HFFc6 (cell line): ENCODE results near the gene AHR. TPM values are rescaled to one million over a fixed set of nuclear protein-coding genes. Genes with fewer than 3 reads are reported as not detected.

ENCODE experiments used
- DNase-seq: peaks from one replicate; pipeline ENCODE4 v3.0.0-alpha.2; 2018
- H3K27ac Mint-ChIP-seq: 2 replicates; pipeline ENCODE4 v1.8.0; 2020; ENCODE audit warnings: mild to moderate bottlenecking, mixed read lengths
- H3K27me3 Mint-ChIP-seq: 2 replicates; pipeline ENCODE4 v1.8.0; 2021; ENCODE audit warnings: mild to moderate bottlenecking, moderate library complexity, mixed read lengths; ENCODE audit not compliant: insufficient read depth
- H3K36me3 Mint-ChIP-seq: 2 replicates; pipeline ENCODE4 v1.8.0; 2021; ENCODE audit warnings: low read depth, mixed read lengths
- H3K4me1 Mint-ChIP-seq: 2 replicates; pipeline ENCODE4 v1.8.0; 2020; ENCODE audit warnings: low read depth, mixed read lengths
- H3K4me3 Mint-ChIP-seq: 2 replicates; pipeline ENCODE4 v1.8.0; 2020; ENCODE audit warnings: mild to moderate bottlenecking, moderate library complexity, mixed read lengths
- H3K9me3 Mint-ChIP-seq: 2 replicates; pipeline ENCODE4 v1.8.0; 2020; ENCODE audit warnings: mild to moderate bottlenecking, mixed read lengths
- total RNA-seq, 6 experiments: library from RNA; stranded (reverse); fragmentation: NEBNext Ultra II Directional; extraction: Animal tissue kit (Norgen Biotek cat#: 25700); gene quantifications; 2 replicates in 1 of 6; 3 replicates in 5 of 6; pipeline ENCODE4 v1.2.3, GENCODE V29; 2021
- TF ChIP-seq, protein P1 (sequence below): fragments of 200-600 bp; sonication (generic); IDR thresholded peaks from 2 replicates; pipeline ENCODE4 v1.5.0; 2021; ENCODE audit warnings: antibody characterized with exemption, mild to moderate bottlenecking

AHR gene
- total RNA-seq, 6 experiments from 2014 or later: 35.8 to 57.2 (median 47.4) TPM

- no peak for DNase-seq
- Mint-ChIP-seq H3K27ac (no peak overlapping the region), H3K36me3 (0 out of 2 replicates have a peak, but pooled peaks cover 1% of the 10 kb centered on the region), H3K27me3 (no peaks in the 10 kb centered on the region), H3K9me3 (no peaks in the 10 kb centered on the region), H3K4me1 (peaks cover 11% of the 10 kb centered on the region), H3K4me3 (no peak overlapping the region)
- TF ChIP-seq, protein P1, sequence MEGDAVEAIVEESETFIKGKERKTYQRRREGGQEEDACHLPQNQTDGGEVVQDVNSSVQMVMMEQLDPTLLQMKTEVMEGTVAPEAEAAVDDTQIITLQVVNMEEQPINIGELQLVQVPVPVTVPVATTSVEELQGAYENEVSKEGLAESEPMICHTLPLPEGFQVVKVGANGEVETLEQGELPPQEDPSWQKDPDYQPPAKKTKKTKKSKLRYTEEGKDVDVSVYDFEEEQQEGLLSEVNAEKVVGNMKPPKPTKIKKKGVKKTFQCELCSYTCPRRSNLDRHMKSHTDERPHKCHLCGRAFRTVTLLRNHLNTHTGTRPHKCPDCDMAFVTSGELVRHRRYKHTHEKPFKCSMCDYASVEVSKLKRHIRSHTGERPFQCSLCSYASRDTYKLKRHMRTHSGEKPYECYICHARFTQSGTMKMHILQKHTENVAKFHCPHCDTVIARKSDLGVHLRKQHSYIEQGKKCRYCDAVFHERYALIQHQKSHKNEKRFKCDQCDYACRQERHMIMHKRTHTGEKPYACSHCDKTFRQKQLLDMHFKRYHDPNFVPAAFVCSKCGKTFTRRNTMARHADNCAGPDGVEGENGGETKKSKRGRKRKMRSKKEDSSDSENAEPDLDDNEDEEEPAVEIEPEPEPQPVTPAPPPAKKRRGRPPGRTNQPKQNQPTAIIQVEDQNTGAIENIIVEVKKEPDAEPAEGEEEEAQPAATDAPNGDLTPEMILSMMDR: no peak
Observed at GRCh38 chr7:17292843-17293242, 5.6 kb upstream of the AHR start.

DNA sequence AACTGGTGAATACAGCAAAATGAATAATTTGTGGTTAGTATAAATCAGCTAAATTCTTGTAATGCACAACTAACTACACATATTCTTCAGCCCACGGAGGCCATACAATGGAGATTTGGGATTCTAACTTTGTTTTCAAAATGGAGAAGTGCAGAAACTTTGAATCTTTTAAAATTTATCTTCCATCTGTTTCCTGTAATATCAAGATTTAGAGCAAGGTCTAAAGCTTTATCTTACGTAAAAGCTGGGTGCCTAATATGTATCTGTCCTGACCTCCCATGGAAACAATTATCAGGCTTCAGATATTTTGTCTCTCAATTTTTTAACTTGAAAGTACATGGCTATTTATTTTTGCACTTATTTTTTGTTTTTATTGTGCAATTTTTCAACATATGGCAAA is 5.0 kb upstream of the AHR start:
- TF ChIP-seq, protein P1: no peak
- H3K4me3 Mint-ChIP-seq: no peak overlapping the region
- no peaks in the 10 kb centered on the region for H3K9me3 Mint-ChIP-seq
- no peak for DNase-seq
- H3K27me3 Mint-ChIP-seq: no peaks in the 10 kb centered on the region
- 0 out of 2 replicates have a peak, but pooled peaks cover 6% of the 10 kb centered on the region for H3K36me3 Mint-ChIP-seq
- peaks cover 16% of the 10 kb centered on the region for H3K4me1 Mint-ChIP-seq
- no peak overlapping the region for H3K27ac Mint-ChIP-seq

DNA sequence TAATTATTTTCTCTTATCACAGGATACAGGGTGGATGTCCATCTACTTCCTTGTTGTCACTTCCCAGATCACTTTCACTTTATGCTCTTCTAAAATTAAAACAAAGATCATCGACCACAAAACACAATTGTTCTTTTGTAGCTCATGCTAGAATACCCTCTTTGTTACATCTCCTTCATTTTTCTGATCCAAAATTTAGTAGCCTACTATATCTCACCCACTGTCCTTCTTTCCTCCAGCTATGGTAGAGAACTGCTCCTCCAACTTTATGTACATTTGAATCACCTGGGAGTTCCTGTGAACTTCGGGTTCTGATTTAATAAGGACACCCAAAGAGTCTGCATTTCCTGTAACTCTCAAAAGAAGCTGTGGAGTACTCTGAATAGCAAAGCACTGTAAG is 1.2 kb upstream of the AHR start:
- H3K27ac Mint-ChIP-seq: peak overlapping the region; percentile 89

DNA sequence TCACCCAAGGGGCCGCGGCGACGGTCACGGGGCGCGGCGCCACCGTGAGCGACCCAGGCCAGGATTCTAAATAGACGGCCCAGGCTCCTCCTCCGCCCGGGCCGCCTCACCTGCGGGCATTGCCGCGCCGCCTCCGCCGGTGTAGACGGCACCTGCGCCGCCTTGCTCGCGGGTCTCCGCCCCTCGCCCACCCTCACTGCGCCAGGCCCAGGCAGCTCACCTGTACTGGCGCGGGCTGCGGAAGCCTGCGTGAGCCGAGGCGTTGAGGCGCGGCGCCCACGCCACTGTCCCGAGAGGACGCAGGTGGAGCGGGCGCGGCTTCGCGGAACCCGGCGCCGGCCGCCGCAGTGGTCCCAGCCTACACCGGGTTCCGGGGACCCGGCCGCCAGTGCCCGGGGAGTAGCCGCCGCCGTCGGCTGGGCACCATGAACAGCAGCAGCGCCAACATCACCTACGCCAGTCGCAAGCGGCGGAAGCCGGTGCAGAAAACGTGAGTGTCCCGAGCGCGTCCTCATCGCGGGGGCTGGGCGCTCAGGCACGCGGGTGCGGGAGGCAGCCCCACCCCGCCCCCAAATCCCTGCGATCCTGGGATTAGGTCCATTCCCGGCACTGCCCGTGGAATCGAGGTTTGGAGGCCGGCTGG is 509 bp downstream of the AHR start:
- TF ChIP-seq, protein P1: no peak
- Mint-ChIP-seq H3K27me3 (no peaks in the 10 kb centered on the region), H3K9me3 (no peaks in the 10 kb centered on the region), H3K36me3 (0 out of 2 replicates have a peak, but pooled peaks cover 10% of the 10 kb centered on the region), H3K4me1 (peaks cover 16% of the 10 kb centered on the region), H3K4me3 (peak overlapping the region; percentile 93), H3K27ac (peak overlapping the region; percentile 74)
- DNase-seq: no peak

More for the DNA sequence above, 1.2 kb upstream of the AHR start:
- H3K4me3 Mint-ChIP-seq: peak overlapping the region; percentile 93
- no peaks in the 10 kb centered on the region for H3K9me3 Mint-ChIP-seq
- 0 out of 2 replicates have a peak, but pooled peaks cover 10% of the 10 kb centered on the region for H3K36me3 Mint-ChIP-seq
- no peaks in the 10 kb centered on the region for H3K27me3 Mint-ChIP-seq
- TF ChIP-seq, protein P1: no peak
- peaks cover 16% of the 10 kb centered on the region for H3K4me1 Mint-ChIP-seq
- DNase-seq: no peak

GRCh38 chr7:17299483-17299991 is 1.1 kb downstream of the AHR start:
- H3K27ac Mint-ChIP-seq: peak overlapping the region; percentile 74
- H3K36me3 Mint-ChIP-seq: 0 out of 2 replicates have a peak, but pooled peaks cover 10% of the 10 kb centered on the region
- DNase-seq: no peak

More at GRCh38 chr7:17299483-17299991, 1.1 kb downstream of the AHR start:
- TF ChIP-seq, protein P1: no peak
- Mint-ChIP-seq H3K9me3 (no peaks in the 10 kb centered on the region), H3K4me3 (peak overlapping the region; percentile 93), H3K27me3 (no peaks in the 10 kb centered on the region), H3K4me1 (peaks cover 16% of the 10 kb centered on the region)
